Skeletal muscle cell (primary cell): Measurements from ENCODE around the gene KIR2DL1.
"Not testable (repeated sequence)": the region's sequence is repeated elsewhere in the genome, so short reads cannot be mapped to it uniquely, and the experiment has no call there.

Experiments
- DNase-seq: peaks from one replicate; pipeline ENCODE4 v3.0.0-alpha.2; 2010; ENCODE audit warnings: low read depth
- H3K4me3 ChIP-seq: 2 replicates; pipeline ENCODE4 v1.5.1; 2011; ENCODE audit warnings: low read depth, mild to moderate bottlenecking, control low read depth, low read length, moderate library complexity

KIR2DL1 gene

GRCh38 chr19:54806516-54806838, 36.9 kb downstream of the KIR2DL1 start:
- no peak overlapping the region for H3K4me3 ChIP-seq
- no peak for DNase-seq

GRCh38 chr19:54814571-54814970, 45.0 kb downstream of the KIR2DL1 start:
- H3K4me3 ChIP-seq, DNase-seq: not testable (repeated sequence)

- not testable (repeated sequence) for H3K4me3 ChIP-seq, DNase-seq
Measured at GRCh38 chr19:54816251-54816650, 46.7 kb downstream of the KIR2DL1 start, which contains the start of gene KIR3DL1. TSS of gene KIR3DL1 (plus strand) at chr19:54816468.

- H3K4me3 ChIP-seq, result no peak overlapping the region
- no peak for DNase-seq
Measured at GRCh38 chr19:54817670-54818536, 48.3 kb downstream of the KIR2DL1 start.

GRCh38 chr19:54824416-54824815, 54.8 kb downstream of the KIR2DL1 start:
- H3K4me3 ChIP-seq, DNase-seq: not testable (repeated sequence)

- H3K4me3 ChIP-seq, DNase-seq: not testable (repeated sequence)
Measured at GRCh38 chr19:54825326-54825725, 55.7 kb downstream of the KIR2DL1 start.

- not testable (repeated sequence) for DNase-seq
Measured at GRCh38 chr19:54828064-54828463, 58.5 kb downstream of the KIR2DL1 start.

GRCh38 chr19:54832496-54832895, 62.9 kb downstream of the KIR2DL1 start, which contains the start of gene KIR2DS4:
TSS of gene KIR2DS4 (plus strand) at chr19:54832676.
- not testable (repeated sequence) for H3K4me3 ChIP-seq, DNase-seq

More at GRCh38 chr19:54828064-54828463, 58.5 kb downstream of the KIR2DL1 start:
- H3K4me3 ChIP-seq, result not testable (repeated sequence)
